GM11168 (cell line): ENCODE measurements around the gene RPTOR.

Experiments used
- in situ Hi-C: fragments of 300-500 bp; cut with MboI; formaldehyde crosslinking; loops from one replicate; pipeline ENCODE4 v1.12.0; 2022; ENCODE audit warnings: low sequenced_read_pairs; ENCODE audit not compliant: unreplicated experiment

Gene RPTOR

GRCh38 chr17:80631142-80632045, 86.8 kb downstream of the RPTOR start:
- in situ Hi-C loops: no loop called here

DNA sequence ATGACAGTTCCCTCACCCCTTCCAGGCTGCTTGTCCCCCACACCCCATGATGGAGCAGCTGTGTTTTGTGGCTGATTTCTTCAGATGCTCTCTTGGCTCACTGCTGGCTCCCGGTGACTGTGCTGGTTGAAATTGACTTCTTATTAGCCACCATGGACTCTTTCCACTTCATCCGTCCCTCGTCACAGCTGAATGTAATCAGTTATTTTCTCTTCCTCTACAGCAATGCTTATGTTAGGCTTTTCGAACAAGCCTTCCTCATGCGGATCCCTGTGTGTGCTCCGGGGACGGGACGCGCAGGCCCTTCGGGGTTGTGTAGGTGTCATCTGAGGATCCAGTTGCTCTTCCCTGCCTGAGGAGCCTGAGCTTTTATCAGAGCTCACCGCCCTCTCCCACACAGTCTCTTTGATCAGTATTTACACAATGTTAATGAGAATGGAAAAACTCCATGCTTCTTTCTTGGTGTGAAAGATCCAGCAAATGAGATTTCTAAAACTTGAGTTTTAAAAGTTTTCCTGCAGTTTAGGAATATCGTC, 87.5 kb downstream of the RPTOR start:
- in situ Hi-C loops: no loop called here

DNA sequence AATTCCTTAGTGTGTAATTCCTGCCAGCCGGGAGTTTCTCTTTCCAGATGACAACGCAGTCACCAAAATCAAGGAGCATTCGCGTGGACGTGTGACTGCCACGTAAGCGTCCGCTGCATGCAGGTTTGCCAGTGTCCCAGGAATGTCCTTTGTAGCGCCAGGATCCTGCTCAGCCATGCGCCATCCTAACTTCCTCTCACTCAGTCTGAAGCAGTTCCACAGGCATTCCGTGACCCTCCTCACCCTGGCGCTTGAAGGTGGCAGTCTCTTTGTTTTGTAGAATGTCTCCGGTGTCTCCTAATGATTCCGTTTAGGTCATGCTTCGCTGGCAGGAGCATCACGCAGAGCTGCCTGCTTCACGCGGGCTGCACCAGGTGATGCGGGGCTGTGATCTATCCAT, 88.6 kb downstream of the RPTOR start:
- in situ Hi-C loops: no loop called here

GRCh38 chr17:80633994-80634566, 89.4 kb downstream of the RPTOR start:
- in situ Hi-C loops: no loop called here

DNA sequence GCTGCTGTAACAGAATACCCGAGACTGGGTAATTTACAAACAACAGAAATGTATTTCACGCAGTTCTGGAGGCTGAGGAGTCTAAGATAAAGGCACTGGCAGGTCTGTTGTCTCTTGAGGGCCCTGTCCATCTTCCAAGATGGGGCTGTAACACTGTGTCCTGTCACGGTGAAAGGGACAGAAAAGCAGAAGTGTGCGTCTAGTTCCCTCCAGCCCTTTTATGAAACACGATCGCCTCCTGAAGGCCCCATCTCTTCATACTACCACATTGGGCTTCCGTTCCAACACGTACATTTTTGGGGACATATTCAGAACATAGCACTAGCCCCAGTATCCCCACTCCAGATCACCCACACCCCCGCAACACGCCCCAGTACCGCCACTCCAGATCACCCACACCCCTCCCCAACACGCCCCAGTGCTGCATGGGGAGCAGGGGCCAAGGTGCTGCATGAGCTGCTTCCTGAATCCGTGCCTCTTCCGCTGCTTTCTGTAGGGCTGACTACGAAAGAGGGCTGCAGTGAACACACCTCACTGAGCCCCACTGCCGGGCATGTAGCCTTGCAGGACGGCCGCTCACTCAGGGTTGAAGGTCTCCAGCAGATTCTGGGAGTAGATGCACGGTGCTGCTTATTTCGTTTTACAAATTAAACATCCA, 91.9 kb downstream of the RPTOR start:
- in situ Hi-C loops: no loop called here

- in situ Hi-C loops: no loop called here
Measured at GRCh38 chr17:80637048-80637781, 92.6 kb downstream of the RPTOR start.

- in situ Hi-C loops: no loop called here
Measured at GRCh38 chr17:80639658-80640057, 95.0 kb downstream of the RPTOR start.

- in situ Hi-C loops: no loop called here
Measured at GRCh38 chr17:80640366-80641084, 95.9 kb downstream of the RPTOR start.

GRCh38 chr17:80643326-80644099, 98.9 kb downstream of the RPTOR start:
- in situ Hi-C loops: no loop called here

DNA sequence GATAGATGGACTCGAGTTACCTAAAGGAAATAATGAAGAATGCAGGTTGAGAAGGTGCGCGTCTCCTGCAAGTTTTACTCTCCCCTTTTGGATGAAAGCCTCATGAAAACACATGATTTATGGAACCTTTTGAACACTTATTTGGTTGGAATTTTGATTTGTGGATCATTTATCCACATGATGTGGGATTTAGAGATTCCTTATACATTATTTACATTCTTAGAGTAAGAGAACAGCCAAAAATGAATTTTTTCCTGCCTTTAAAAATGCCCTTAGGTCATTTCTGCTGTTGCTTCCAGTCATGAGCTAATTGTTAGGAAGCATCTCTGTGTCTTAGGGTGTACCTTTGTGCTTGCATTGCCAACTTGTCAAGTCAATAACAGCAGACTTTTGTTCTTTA, 99.9 kb downstream of the RPTOR start:
- in situ Hi-C loops: no loop called here

DNA sequence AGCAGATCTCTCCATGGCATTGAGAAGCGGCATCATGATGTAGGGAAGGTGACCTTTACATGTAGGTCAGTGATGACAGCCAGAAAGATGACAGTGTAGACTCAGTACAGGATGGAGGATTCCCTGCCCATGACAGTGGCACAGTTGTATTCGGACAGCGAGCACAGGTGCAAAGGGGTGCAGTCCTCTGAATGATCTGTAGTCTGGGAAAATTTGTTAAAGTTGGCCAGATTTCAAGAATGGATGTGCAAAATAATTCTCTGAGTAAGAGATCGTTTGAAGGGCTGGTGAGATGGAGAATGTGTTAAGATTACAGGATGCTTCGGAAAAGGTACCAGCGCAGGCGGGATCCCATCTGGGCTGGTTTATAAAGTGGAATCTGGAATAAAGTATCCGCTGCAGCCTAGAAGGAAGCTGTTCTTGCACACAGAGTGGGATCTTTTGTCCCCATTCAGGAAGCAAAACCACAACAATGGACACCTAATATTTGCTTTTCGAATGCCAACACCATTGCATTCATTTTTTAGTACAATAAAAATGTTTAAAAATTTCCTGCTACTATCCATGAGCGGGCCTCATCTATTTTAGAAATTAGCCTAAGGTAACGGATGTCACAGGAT, 101.2 kb downstream of the RPTOR start:
- in situ Hi-C loops: no loop called here

DNA sequence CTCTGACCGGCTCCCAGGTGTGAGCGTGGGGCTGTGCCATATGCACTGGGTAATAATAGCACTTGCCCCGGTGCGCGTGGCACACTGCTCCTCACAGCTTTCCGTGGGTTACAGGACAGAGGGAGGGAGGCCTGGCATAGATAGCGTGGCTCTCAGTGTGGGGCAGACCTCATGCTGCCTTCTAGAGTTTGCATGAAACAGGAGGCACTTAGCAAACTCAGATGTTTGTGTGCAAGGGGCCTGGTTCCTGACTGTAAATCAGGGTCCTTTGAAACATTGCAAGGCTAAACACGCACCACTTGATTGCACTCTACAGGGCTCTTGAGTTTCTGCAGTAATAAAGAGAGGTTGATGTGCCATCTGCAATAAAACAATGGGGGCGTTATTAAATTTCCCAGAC, 101.7 kb downstream of the RPTOR start:
- in situ Hi-C loops: no loop called here

- in situ Hi-C loops: no loop called here
Measured at GRCh38 chr17:80647746-80648145, 103.1 kb downstream of the RPTOR start.

GRCh38 chr17:80649200-80649644, 104.6 kb downstream of the RPTOR start:
- in situ Hi-C loops: no loop called here

DNA sequence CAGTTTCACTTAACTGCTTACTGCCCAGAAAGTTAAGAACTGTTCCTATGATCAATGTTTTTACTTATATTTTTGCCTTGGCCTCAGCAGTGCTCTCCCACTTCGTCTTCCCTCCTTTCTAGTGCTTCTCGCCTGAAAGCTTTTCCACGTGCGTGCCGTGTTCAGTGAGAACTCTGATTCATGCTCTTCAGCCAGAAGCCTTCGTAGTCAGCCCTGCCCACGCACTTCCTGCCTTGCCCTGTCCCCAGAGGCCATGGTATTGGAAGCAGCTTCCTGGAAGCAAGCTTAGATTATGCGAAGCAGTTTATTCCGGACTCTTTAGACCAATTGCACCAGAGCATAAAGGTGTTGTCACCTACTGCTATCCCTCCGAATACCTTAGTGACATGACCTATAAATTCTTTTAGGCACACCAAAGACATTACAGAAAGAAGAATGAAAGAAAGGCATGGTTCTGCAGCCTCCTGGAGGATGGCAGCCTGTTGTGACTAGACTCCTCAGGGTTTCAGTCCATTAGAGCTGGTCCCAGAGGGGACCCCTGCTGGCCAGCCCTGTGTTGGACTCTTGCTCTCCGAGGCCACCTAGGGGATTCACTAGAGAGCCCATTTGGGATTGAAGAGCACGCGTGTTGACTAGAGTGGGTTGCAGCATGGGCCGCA, 105.2 kb downstream of the RPTOR start:
- in situ Hi-C loops: no loop called here

GRCh38 chr17:80650331-80650672, 105.7 kb downstream of the RPTOR start:
- in situ Hi-C loops: no loop called here

- in situ Hi-C loops: no loop called here
Measured at GRCh38 chr17:80650751-80651518, 106.3 kb downstream of the RPTOR start.
